SJCRH30 (cell line): Measurements from ENCODE around the gene APOA5. TPM values are rescaled to one million over a fixed set of nuclear protein-coding genes. Genes with fewer than 3 reads are reported as not detected.

Source experiments
- total RNA-seq: library from RNA; depleted of rRNA; stranded (reverse); fragments of >200 nt; shearing (Covaris generic); gene quantifications from 2 replicates; pipeline ENCODE4 v1.2.3, GENCODE V29; 2014; rRNA removed

APOA5 gene
- total RNA-seq, 1 experiment from 2014 or later: not detected

Other genes with a start within 250 kb of the APOA5 start
- 21.6 and 21.7 TPM in 2 replicates for gene BUD13, start 18.9 kb downstream of the APOA5 start, total RNA-seq
- 33.3 and 42.3 TPM in 2 replicates for gene ZPR1, start 3.9 kb downstream of the APOA5 start, total RNA-seq
- not detected in 2 replicates for gene APOA4, start 31.4 kb upstream of the APOA5 start, total RNA-seq
- gene APOC3, start 38.0 kb upstream of the APOA5 start, total RNA-seq: not detected in 2 replicates
- gene APOA1, start 45.7 kb upstream of the APOA5 start, total RNA-seq: not detected in 2 replicates